ENCODE data around the gene ZNF816.
"Not testable (repeated sequence)": the region's sequence is repeated elsewhere in the genome, so short reads cannot be mapped to it uniquely, and the experiment has no call there.

The ZNF816 gene

DNA sequence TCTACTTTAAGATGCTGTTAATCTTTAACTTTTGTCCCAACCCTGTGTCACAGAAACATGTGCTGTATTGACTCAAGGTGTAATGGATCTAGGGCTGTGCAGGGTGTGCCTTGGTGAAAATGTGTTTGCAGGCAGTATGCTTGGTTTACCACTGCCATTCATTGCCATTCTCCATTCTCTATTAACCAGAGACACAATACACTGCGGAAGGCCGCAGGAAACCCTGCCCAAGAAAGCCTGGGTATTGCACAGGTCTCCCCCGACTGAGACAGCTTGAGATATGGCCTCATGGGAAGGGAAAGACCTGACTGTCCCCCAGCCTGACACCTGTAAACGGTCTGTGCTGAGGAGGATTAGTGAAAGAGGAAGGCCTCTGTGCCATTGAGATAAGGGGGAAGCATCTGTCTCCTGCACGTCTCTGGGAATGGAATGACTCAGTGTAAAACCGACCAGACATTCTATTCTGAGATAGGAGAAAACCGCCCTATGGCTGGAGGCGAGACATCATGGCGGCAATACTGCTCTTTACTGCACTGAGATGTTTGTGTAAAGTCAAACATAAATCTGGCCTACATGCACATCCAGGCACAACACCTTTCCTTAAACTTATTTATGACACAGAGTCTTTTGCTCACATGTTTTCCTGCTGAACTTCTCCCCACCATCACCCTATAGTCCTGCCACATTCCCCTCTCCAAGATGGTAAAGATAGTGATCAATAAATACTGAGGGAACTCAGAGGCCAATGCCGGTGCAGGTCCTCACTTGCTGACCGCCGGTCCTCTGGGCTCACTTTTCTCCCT is 26.3 kb downstream of the ZNF816 start:
- in situ Hi-C loops (cut with HindIII; ENCODE audit: low sequenced_read_pairs), result no loop called here

DNA sequence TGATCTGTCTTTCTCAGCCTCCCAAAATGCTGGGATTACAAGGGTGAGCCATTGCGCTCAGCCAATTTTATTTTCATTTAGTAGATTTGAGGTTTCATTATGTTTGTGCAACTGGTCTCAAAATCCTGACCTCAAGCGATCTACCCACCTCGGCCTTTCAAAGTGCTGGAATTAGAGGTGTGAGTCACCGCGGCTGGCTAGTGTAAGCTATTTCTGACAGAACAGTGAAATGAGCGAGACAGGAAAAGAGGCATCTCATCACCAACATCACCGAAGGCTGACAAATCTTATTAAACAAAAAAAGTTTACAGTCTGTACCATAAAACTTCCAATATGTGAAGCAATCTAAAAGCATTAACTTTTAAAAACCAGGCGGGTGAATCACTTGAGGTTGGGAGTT is 27.2 kb downstream of the ZNF816 start:
- in situ Hi-C loops (cut with HindIII; ENCODE audit: low sequenced_read_pairs), result no loop called here

DNA sequence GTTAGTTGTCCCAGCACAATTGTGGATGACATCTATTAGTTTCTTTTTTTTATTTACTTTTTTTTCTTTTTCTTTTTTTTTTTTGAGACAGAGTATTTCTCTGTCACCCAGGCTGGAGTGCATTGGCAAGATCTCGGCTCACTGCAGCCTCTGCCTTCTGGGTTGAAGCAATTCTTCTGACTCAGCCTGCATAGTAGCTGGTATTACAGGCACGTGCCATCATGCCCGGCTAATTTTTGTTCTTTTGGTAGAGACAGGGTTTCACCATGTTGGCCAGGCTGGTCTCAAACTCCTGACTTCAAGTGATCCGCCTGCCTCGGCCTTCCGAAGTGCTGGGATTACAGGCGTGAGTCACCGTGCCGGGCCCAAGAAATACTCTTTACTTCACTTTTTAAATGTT is 38.0 kb downstream of the ZNF816 start:
- in situ Hi-C loops (cut with HindIII; ENCODE audit: low sequenced_read_pairs), result not testable (repeated sequence)

DNA sequence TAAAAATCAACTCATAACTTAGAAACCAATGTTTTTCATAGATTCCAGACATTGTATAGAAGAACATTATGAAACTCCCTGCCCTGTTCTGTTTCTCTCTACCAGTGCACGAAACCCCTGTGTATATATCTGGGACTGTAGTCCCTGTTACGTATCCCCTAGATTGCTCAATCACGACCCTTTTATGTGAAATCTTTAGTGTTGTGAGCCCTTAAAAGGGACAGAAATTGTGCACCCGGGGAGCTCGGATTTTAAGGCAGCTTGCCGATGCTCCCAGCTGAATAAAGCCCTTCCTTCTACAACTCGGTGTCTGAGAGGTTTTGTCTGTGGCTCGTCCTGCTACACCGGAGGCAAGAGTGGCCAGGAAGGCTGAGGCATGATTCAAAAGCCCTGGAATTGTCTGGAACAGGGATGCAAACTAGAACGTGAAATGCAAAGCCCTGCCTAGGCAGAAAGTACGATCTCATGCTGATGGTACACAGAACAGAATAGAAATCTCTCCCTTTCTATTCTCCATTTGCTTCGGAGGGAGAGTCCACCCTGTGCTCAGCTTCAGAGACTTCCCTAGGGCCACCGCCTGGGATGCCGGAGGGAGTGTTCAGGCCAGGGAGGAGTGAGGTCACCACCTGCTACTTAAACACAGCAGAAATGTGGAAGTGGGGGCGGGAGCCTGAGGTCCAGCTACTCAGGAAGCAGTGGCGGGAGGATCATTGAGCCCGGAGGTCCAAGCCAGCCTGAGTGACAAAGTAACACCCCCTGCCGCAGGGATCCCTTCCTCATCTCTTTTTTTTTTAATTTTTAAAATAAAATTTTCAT is 38.7 kb downstream of the ZNF816 start:
- in situ Hi-C loops (cut with HindIII; ENCODE audit: low sequenced_read_pairs), result no loop called here

DNA sequence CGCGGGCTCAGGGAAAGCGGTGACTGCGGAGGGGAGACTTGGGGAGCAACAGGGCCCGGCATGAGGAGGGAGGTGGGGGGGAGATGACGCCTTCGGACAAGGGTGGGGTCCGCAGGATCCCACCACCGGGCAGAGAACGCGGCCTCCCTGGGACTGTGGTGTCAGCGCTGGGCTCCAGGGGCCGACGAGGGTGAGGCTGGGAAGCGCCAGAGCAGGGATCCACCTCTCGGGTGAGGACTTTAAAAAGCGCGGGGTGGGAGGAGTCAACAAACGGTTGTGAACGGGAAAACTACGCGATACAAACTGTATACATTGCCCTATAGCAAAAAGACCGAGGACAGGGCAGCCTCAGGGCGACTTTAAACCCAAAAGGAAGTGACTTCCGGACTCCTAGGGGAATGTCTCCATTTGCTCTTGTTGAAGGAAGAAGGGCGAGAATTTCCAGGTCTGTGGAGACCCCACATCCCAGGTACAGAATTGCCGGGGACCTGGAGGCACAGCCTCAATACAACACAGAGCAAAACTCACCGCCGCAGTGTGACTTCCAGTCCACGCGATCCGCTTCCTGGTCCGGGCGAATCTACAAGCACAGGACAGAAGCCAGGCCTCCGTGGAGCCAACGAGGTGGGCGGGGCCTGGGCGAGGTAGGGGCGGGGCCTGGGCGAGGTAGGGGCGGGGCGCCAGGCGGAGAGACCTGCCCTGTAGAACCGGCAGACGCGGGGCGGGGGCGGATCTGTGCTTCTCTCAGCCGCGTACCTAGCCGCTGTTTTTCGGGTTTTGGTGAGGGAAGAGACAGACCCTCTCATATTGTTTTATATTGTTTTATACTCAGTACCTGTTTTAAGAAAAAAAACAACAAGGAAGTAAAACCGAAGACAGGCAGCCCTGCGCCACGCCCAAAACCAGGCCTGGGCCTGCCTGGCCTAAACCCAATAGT is 39.6 kb downstream of the ZNF816 start, which contains the start of gene ZNF888:
Gene ZNF888, minus strand, starts transcription at position 588 of the 937 bp plus-strand sequence. CDS start 5,555 bp downstream, outside the sequence.
- in situ Hi-C loops (cut with HindIII; ENCODE audit: low sequenced_read_pairs), result no loop called here

DNA sequence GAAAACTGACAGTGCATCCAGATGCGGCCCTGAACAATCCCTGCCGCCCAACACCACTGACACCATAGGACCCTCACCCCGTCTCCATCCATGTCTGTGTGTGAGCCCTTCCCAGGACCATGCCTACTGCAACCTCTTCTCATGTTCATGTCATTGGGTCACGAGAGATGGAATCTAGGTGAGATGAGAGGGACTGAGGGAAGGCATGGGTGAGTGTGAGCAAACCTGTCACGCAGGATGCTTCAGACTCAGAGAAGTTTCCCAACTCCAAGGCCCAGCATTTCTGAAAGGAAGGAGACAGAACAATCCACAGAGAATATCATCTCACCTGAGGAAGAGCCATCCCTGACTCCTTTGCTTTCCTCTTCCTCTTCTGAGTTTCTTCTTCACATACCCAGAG is 45.1 kb downstream of the ZNF816 start:
- in situ Hi-C loops (cut with HindIII; ENCODE audit: low sequenced_read_pairs), result no loop called here

DNA sequence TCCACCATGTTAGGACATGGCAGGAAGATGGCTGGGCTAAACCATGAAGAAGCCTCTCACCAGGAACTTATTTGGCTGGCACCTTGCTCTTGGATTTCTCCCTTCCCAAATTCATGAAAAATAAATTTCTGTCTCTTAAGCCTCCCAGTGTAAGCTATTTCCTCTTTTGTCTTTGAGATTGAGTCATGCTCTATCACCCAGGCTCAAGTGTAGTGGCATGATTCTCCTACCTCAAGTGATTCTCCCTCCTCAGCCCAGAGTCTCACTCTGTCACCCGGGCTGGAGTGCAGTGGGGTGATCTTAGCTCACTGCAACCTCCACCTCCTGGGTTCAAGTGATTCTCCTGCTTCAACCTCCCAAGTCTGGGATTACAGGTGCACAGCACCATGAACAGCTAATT is 52.0 kb downstream of the ZNF816 start:
- in situ Hi-C loops (cut with HindIII; ENCODE audit: low sequenced_read_pairs), result no loop called here

DNA sequence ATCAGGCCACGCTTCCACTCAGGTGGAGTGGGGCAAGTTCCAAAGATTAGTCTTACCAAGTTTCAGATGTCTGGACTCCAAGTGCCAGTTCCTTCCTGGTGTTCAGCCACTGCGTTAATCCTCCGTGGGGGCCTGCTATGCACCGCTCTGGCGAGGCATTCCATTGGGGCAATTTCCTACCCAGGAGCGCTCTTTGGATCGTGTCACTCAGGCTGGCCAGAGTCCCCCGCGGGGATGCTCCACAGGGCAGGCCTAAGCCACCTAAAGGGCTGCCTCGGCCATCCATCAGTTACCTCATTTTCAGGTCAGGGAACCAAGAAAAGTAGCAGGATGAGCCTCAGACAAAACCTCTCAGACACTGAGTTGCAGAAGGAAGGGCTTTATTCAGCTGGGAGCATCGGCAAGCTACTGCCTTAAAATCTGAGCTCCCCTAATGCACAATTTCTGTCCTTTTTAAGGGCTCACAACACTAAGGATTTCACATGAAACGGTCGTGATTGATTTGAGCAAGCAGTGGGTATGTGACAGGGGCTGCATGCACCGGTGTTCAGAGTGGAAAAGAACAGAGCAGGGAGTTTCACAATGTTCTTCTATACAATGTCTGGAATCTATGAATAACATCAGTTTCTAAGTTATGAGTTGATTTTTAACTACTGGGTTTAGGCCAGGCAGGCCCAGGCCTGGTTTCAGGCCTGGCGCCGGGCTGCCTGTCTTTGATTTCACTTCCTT is 58.5 kb downstream of the ZNF816 start:
- in situ Hi-C loops (cut with HindIII; ENCODE audit: low sequenced_read_pairs), result not testable (repeated sequence)

DNA sequence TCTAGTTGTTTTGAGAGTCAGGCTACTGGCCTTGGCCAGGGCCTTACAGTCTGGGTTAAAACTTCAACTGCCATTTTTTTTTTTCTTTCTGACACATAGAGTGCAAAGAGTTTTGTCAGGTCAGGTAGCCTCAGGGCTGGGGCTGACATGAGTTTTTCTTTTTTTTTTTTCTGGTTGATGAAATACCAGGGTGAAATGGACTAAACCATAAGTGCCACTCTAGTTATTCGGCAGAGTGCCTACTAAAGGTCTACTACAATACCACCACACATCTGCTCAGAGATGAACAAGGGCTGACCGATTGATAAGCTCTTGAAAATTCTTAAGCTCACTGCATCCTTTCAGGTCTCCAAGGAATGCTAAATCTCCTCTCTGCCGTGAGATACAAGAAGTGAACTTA is 60.8 kb downstream of the ZNF816 start:
- in situ Hi-C loops (cut with HindIII; ENCODE audit: low sequenced_read_pairs), result no loop called here
